PC-9 (cell line): ENCODE measurements around the gene CDK3.

Experiments
- EZH2 ChIP-seq: fragments of 200-600 bp; sonication (generic); IDR thresholded peaks from 2 replicates; pipeline ENCODE4 v1.8.0; 2017; ENCODE audit warnings: antibody characterized with exemption, low read depth
- TF ChIP-seq, protein P1 (sequence below): fragments of 200-600 bp; sonication (generic); conservative IDR thresholded peaks from 2 replicates; pipeline ENCODE4 v1.6.1; 2017; ENCODE audit warnings: mixed run types, antibody characterized with exemption, mild to moderate bottlenecking, moderate library complexity

DNA sequence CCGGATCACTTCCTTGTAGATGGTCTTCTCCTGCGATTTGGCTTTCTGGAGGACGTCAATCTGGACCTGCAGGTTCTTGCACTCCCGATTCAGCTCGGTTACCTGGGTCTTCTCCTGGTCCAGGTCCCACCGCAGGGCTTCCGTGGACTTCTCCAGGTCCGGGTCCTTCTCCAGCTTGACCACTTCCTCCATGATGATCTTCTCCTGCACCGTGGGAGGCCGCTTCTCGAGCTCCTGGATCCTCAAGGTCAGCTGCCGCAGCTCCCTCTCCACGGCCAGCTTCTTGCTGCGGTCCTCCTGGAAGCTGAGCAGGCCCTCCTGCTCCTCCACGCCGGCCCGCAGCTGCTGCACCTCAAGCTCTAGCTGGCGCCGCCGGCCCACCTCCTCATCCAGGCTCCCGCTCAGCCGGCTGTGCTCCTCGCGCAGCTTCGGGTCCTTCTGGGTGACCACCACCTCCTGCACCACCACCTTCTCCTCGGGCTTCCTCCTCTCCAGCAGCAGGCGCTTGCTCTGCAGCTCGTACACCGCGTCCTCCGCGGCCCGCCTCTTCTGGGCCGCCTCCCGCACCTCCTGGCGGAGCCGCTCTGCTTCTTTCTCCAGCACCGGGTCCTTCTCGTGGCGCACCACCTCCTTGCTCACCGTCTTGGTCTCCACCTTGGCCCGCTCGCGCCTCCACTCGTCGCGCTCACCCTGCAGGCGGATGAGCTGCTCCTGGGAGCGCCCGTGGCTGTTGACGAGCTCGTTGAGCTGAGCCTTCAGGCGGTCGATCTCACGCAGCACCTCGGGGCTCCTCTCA, 8.2 kb downstream of the CDK3 start:
- TF ChIP-seq, protein P1, sequence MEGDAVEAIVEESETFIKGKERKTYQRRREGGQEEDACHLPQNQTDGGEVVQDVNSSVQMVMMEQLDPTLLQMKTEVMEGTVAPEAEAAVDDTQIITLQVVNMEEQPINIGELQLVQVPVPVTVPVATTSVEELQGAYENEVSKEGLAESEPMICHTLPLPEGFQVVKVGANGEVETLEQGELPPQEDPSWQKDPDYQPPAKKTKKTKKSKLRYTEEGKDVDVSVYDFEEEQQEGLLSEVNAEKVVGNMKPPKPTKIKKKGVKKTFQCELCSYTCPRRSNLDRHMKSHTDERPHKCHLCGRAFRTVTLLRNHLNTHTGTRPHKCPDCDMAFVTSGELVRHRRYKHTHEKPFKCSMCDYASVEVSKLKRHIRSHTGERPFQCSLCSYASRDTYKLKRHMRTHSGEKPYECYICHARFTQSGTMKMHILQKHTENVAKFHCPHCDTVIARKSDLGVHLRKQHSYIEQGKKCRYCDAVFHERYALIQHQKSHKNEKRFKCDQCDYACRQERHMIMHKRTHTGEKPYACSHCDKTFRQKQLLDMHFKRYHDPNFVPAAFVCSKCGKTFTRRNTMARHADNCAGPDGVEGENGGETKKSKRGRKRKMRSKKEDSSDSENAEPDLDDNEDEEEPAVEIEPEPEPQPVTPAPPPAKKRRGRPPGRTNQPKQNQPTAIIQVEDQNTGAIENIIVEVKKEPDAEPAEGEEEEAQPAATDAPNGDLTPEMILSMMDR = no peak
- no peak for TF ChIP-seq EZH2
